SK-N-SH treated with all-trans-retinoic acid at 6 μM for 48 hours (cell line): ENCODE results near the gene ADD3.

Experiments used
- ATAC-seq: fragments of 200-7000 bp; cut with Tn5 transposase; 3 replicates; pipeline ENCODE4 v1.9.1; 2020; ENCODE audit warnings: mild to moderate bottlenecking, moderate library complexity
- ARNTL ChIP-seq: fragments of 450-650 bp; formaldehyde crosslinking; IDR thresholded peaks from 2 replicates; pipeline ENCODE4 v1.5.0; 2020; ENCODE audit warnings: low read depth, mild to moderate bottlenecking, moderate library complexity, borderline replicate concordance
- BACH2 ChIP-seq: fragments of 250-450 bp; sonication (Bioruptor Pico); IDR thresholded peaks from 2 replicates; pipeline ENCODE4 v1.9.0; 2021; ENCODE audit warnings: mild to moderate bottlenecking, borderline replicate concordance
- CSDC2 ChIP-seq: fragments of 250-450 bp; sonication (Bioruptor Pico); IDR thresholded peaks from 2 replicates; pipeline ENCODE4 v1.5.0; 2020; ENCODE audit warnings: mild to moderate bottlenecking, moderate library complexity
- ESRRG ChIP-seq: fragments of 250-450 bp; sonication (Bioruptor Pico); IDR thresholded peaks from 2 replicates; pipeline ENCODE4 v1.6.1; 2021; ENCODE audit warnings: mild to moderate bottlenecking
- GLIS3 ChIP-seq: fragments of 250-450 bp; sonication (Bioruptor Pico); IDR thresholded peaks from 2 replicates; pipeline ENCODE4 v1.5.0; 2020; ENCODE audit warnings: mild to moderate bottlenecking, moderate library complexity
- ISL1 ChIP-seq: fragments of 250-450 bp; sonication (Bioruptor Pico); IDR thresholded peaks from 2 replicates; pipeline ENCODE4 v2.1.2; 2022; ENCODE audit warnings: mild to moderate bottlenecking, moderate library complexity
- PPARA ChIP-seq: fragments of 250-450 bp; sonication (Bioruptor Pico); IDR thresholded peaks from 2 replicates; pipeline ENCODE4 v1.5.0; 2020; ENCODE audit warnings: mild to moderate bottlenecking, borderline replicate concordance
- RARB ChIP-seq: fragments of 250-450 bp; sonication (Bioruptor Pico); IDR thresholded peaks from 2 replicates; pipeline ENCODE4 v1.8.0; 2021; ENCODE audit warnings: mild to moderate bottlenecking, moderate library complexity
- SNAI2 ChIP-seq: fragments of 250-450 bp; sonication (Bioruptor Pico); IDR thresholded peaks from 2 replicates; pipeline ENCODE4 v1.5.0; 2020; ENCODE audit warnings: mild to moderate bottlenecking, moderate library complexity
- TCF4 ChIP-seq: fragments of 250-450 bp; sonication (Bioruptor Pico); IDR thresholded peaks from 2 replicates; pipeline ENCODE4 v1.8.0; 2021; ENCODE audit warnings: mild to moderate bottlenecking, moderate library complexity, borderline replicate concordance
- TOX ChIP-seq: fragments of 250-450 bp; sonication (Bioruptor Pico); IDR thresholded peaks from 2 replicates; pipeline ENCODE4 v1.8.0; 2021; ENCODE audit warnings: mild to moderate bottlenecking, moderate library complexity, borderline replicate concordance
- ZC3H10 ChIP-seq: fragments of 250-450 bp; sonication (Bioruptor Pico); IDR thresholded peaks from 2 replicates; pipeline ENCODE4 v1.5.1; 2021; ENCODE audit warnings: mild to moderate bottlenecking, moderate library complexity
- ZFP3 ChIP-seq: fragments of 250-450 bp; sonication (Bioruptor Pico); IDR thresholded peaks from 2 replicates; pipeline ENCODE4 v1.5.0; 2020; ENCODE audit warnings: mild to moderate bottlenecking, moderate library complexity
- ZFP30 ChIP-seq: fragments of 450-650 bp; formaldehyde crosslinking; IDR thresholded peaks from 2 replicates; pipeline ENCODE4 v1.5.0; 2022; ENCODE audit warnings: mild to moderate bottlenecking, moderate library complexity
- ZNF70 ChIP-seq: fragments of 450-650 bp; formaldehyde crosslinking; IDR thresholded peaks from 2 replicates; pipeline ENCODE4 v1.5.0; 2020; ENCODE audit warnings: mild to moderate bottlenecking, moderate library complexity
- ZNF8 ChIP-seq: fragments of 450-650 bp; formaldehyde crosslinking; IDR thresholded peaks from 2 replicates; pipeline ENCODE4 v1.5.0; 2020; ENCODE audit warnings: mild to moderate bottlenecking, moderate library complexity
- TF ChIP-seq, protein P1 (sequence below): fragments of 250-450 bp; sonication (Bioruptor Pico); IDR thresholded peaks from 2 replicates; pipeline ENCODE4 v1.5.0; 2020; ENCODE audit warnings: mild to moderate bottlenecking, moderate library complexity
- TF ChIP-seq, protein P2 (sequence below): fragments of 250-450 bp; sonication (Bioruptor Pico); IDR thresholded peaks from 2 replicates; pipeline ENCODE4 v1.8.0; 2021; ENCODE audit warnings: low read depth, mild to moderate bottlenecking, moderate library complexity, borderline replicate concordance
- TF ChIP-seq, protein P3 (sequence below): fragments of 250-450 bp; sonication (Bioruptor Pico); IDR thresholded peaks from 2 replicates; pipeline ENCODE4 v1.5.1; 2021; ENCODE audit warnings: mild to moderate bottlenecking, moderate library complexity

The ADD3 gene

DNA sequence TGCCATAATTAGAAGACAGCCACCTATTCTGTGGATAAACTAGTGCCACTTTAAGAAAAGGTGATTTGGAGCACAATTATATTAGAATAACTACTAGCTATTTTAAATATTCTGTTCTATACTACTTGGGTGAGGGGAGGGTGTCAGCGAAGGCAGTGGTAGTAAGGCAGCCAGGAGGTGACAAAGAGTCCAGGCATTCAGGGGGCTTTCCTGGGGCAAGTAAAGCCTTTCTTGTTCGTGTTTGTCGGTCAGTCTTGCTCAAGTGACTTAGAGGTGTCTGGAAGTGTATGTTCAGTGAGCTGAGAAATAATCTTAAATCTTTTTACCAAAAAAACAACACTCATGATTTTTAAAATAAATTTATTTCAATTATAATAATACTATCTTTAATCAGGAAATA, 34.4 kb downstream of the ADD3 start:
- TF ChIP-seq SNAI2 (CRISPR knock-in tag) (no peak), TCF4 (CRISPR knock-in tag) (no peak), PPARA (CRISPR knock-in tag) (no peak), BACH2 (CRISPR knock-in tag) (no peak), RARB (CRISPR knock-in tag) (no peak), ZNF70 (CRISPR knock-in tag) (no peak), ZC3H10 (CRISPR knock-in tag) (no peak), GLIS3 (CRISPR knock-in tag) (no peak), ZFP30 (CRISPR knock-in tag) (no peak)
- TF ChIP-seq, protein P1, sequence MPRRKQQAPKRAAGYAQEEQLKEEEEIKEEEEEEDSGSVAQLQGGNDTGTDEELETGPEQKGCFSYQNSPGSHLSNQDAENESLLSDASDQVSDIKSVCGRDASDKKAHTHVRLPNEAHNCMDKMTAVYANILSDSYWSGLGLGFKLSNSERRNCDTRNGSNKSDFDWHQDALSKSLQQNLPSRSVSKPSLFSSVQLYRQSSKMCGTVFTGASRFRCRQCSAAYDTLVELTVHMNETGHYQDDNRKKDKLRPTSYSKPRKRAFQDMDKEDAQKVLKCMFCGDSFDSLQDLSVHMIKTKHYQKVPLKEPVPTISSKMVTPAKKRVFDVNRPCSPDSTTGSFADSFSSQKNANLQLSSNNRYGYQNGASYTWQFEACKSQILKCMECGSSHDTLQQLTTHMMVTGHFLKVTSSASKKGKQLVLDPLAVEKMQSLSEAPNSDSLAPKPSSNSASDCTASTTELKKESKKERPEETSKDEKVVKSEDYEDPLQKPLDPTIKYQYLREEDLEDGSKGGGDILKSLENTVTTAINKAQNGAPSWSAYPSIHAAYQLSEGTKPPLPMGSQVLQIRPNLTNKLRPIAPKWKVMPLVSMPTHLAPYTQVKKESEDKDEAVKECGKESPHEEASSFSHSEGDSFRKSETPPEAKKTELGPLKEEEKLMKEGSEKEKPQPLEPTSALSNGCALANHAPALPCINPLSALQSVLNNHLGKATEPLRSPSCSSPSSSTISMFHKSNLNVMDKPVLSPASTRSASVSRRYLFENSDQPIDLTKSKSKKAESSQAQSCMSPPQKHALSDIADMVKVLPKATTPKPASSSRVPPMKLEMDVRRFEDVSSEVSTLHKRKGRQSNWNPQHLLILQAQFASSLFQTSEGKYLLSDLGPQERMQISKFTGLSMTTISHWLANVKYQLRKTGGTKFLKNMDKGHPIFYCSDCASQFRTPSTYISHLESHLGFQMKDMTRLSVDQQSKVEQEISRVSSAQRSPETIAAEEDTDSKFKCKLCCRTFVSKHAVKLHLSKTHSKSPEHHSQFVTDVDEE (CRISPR knock-in tag) = no peak
- TF ChIP-seq, protein P2, sequence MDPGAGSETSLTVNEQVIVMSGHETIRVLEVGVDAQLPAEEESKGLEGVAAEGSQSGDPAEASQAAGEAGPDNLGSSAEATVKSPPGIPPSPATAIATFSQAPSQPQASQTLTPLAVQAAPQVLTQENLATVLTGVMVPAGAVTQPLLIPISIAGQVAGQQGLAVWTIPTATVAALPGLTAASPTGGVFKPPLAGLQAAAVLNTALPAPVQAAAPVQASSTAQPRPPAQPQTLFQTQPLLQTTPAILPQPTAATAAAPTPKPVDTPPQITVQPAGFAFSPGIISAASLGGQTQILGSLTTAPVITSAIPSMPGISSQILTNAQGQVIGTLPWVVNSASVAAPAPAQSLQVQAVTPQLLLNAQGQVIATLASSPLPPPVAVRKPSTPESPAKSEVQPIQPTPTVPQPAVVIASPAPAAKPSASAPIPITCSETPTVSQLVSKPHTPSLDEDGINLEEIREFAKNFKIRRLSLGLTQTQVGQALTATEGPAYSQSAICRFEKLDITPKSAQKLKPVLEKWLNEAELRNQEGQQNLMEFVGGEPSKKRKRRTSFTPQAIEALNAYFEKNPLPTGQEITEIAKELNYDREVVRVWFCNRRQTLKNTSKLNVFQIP = no peak
- ATAC-seq = no peak

DNA sequence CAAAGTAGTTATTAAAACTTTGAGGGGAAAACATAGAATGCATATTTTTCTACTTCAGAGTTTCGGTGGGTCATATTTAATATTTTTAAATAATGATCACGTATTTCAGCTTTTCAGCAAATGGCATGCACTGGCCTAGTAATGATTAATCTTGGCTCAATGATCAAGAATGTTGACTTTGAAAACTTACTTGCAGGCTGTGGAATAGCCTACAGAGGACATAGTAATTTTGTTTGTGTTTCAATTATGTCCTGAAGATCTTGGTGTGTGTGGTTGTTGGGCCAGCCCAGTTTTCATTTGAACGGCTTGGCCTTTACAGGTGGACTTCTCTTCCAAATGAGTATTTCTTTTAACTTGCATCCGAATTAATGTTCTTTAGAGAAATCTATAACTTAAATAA, 35.1 kb downstream of the ADD3 start:
- TF ChIP-seq BACH2 (CRISPR knock-in tag) = no peak
- TF ChIP-seq, protein P2 = no peak
- no peak for TF ChIP-seq ZNF8 (CRISPR knock-in tag)
- TF ChIP-seq ISL1 = no peak
- TF ChIP-seq ZNF70 (CRISPR knock-in tag) = no peak
- no peak for TF ChIP-seq SNAI2 (CRISPR knock-in tag)
- no peak for TF ChIP-seq CSDC2 (CRISPR knock-in tag)
- no peak for TF ChIP-seq GLIS3 (CRISPR knock-in tag)
- TF ChIP-seq, protein P1 (CRISPR knock-in tag) = no peak
- TF ChIP-seq, protein P3, sequence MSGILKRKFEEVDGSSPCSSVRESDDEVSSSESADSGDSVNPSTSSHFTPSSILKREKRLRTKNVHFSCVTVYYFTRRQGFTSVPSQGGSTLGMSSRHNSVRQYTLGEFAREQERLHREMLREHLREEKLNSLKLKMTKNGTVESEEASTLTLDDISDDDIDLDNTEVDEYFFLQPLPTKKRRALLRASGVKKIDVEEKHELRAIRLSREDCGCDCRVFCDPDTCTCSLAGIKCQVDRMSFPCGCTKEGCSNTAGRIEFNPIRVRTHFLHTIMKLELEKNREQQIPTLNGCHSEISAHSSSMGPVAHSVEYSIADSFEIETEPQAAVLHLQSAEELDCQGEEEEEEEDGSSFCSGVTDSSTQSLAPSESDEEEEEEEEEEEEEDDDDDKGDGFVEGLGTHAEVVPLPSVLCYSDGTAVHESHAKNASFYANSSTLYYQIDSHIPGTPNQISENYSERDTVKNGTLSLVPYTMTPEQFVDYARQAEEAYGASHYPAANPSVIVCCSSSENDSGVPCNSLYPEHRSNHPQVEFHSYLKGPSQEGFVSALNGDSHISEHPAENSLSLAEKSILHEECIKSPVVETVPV = no peak
- no peak for TF ChIP-seq ZFP3 (CRISPR knock-in tag)
- no peak for TF ChIP-seq ARNTL (CRISPR knock-in tag)
- TF ChIP-seq TOX (CRISPR knock-in tag) = no peak
- no peak for TF ChIP-seq ZFP30 (CRISPR knock-in tag)
- ATAC-seq = no peak

DNA sequence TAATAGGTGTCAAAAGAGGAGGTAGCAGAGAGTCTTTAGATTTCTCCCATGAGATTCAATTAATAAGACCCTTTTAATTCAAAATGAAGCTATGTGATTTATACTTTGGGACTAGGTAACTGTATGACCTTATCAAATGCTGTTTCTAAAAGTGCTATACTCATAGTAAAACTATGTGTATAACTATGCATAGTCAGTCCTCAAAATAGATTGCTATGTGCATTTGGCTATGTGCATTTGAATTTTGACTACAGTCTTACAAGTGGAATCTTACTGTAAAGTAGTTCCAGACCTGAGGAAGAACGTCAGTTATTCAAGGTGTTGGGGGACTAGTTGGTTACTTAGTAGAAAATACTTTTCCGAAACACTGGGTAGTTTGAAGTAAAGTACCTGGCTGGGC, 36.9 kb downstream of the ADD3 start:
- no peak for TF ChIP-seq ZNF70 (CRISPR knock-in tag)
- TF ChIP-seq ESRRG (CRISPR knock-in tag) = no peak
- no peak for TF ChIP-seq TOX (CRISPR knock-in tag)
- TF ChIP-seq, protein P1 (CRISPR knock-in tag) = no peak
- TF ChIP-seq, protein P2 = no peak
- TF ChIP-seq BACH2 (CRISPR knock-in tag) = no peak

More for the DNA sequence above, 36.9 kb downstream of the ADD3 start:
- no peak for ATAC-seq
